ENCODE measurements around the gene NCEH1.

The NCEH1 gene

DNA sequence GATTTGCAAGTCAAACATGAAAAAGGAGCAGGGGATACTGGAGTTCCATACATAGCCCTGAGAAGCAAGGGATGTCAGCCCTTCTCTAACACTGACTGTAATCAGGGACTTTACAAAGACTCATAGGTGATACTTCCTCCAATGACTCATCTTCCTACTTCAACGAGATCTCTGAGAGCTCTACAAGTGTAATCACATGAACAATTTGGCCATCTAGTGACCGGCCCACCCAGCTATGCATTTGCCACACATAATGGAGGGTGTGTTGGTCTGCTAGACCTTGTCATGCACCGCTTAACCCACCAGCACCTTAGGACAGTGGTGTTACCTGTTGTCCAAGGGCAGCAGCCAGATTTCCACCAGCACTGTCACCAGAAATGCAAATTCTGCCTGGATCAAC is 75.3 kb downstream of the NCEH1 start:
- H3K27ac ChIP-seq (ENCODE audit: low read length): no peak overlapping the region
- H3K4me3 ChIP-seq (ENCODE audit: low read length): no peak overlapping the region
- no peaks in the 10 kb centered on the region for H3K9me3 ChIP-seq (ENCODE audit: insufficient read depth, low read depth, low read length)
- H3K36me3 ChIP-seq (ENCODE audit: insufficient read depth, low read depth, low read length): peaks cover 8% of the 10 kb centered on the region; the same call in 1 of the 2 replicates
- H3K9ac ChIP-seq (ENCODE audit: low read depth, low read length): no peak overlapping the region
- no peaks in the 10 kb centered on the region for H3K4me1 ChIP-seq (ENCODE audit: insufficient read depth, low read length)
- no peaks in the 10 kb centered on the region for H3K27me3 ChIP-seq (ENCODE audit: insufficient read depth, low read length)

DNA sequence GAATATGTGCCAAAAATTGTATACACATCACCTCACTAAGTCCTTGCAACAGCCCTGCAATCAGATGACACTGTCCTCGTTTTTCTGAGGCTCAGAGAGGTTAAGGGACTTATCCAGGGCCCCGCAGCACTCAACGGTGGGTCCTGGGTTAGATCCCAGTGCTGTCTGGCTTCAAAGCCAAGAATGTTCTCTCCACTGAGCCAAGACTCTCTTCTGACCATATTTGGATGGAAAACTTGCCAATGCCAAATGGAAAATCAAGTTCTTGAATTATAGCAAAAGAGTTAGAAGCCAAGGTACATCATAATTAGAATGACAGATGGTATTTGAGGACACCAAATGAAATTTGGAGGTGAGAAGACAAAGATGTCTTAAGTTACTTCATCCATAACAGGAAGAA is 75.9 kb downstream of the NCEH1 start:
- Histone ChIP-seq H3K27me3 (ENCODE audit: insufficient read depth, low read length) (no peaks in the 10 kb centered on the region), H3K36me3 (ENCODE audit: insufficient read depth, low read depth, low read length) (peaks cover 8% of the 10 kb centered on the region; the same call in 1 of the 2 replicates), H3K4me3 (ENCODE audit: low read length) (no peak overlapping the region), H3K9me3 (ENCODE audit: insufficient read depth, low read depth, low read length) (no peaks in the 10 kb centered on the region), H3K9ac (ENCODE audit: low read depth, low read length) (no peak overlapping the region), H3K4me1 (ENCODE audit: insufficient read depth, low read length) (no peaks in the 10 kb centered on the region), H3K27ac (ENCODE audit: low read length) (no peak overlapping the region)

DNA sequence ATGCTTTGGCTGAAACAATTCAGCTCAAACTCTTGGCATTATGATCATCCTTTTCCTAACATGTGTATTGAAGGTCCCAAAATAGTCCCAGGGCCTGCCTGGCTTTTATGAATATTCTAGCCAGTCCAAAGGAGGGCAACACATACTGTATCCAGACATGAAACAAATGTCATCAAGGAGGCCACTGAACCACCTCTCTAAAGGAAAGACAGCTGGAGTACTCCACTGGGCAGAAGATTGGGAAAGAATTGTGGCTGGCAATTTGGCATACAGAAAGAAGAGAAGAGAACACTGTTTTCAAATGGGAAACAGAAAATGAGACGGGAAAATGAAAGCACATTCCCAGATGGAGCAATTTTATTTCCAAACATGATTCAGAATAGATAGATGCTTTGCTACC is 80.6 kb downstream of the NCEH1 start:
- Histone ChIP-seq H3K36me3 (ENCODE audit: insufficient read depth, low read depth, low read length) (0 out of 2 replicates have a peak, but pooled peaks cover 5% of the 10 kb centered on the region), H3K9ac (ENCODE audit: low read depth, low read length) (no peak overlapping the region), H3K27ac (ENCODE audit: low read length) (no peak overlapping the region), H3K9me3 (ENCODE audit: insufficient read depth, low read depth, low read length) (no peaks in the 10 kb centered on the region), H3K27me3 (ENCODE audit: insufficient read depth, low read length) (no peaks in the 10 kb centered on the region), H3K4me1 (ENCODE audit: insufficient read depth, low read length) (no peaks in the 10 kb centered on the region), H3K4me3 (ENCODE audit: low read length) (no peak overlapping the region)

DNA sequence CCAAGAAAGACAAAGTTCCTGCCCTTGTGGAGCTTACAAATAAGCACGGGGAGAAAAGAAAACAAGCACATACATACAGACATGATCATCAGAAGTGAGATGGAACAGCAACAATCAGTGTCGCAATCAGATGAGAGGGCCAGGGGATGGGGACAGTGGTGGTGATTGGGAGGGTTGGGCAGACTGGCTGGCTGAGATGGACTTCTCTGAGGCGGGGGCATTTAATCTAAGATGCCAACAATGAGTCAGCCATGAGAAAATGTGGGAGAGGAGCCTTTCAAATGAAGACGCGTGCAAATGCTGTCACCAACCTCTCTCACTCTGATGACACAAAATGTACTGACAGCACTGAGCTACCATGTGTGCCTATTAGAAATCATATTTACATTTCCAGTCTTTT is 81.4 kb downstream of the NCEH1 start:
- Histone ChIP-seq H3K9me3 (ENCODE audit: insufficient read depth, low read depth, low read length) (no peaks in the 10 kb centered on the region), H3K36me3 (ENCODE audit: insufficient read depth, low read depth, low read length) (0 out of 2 replicates have a peak, but pooled peaks cover 1% of the 10 kb centered on the region), H3K9ac (ENCODE audit: low read depth, low read length) (no peak overlapping the region), H3K4me3 (ENCODE audit: low read length) (no peak overlapping the region), H3K4me1 (ENCODE audit: insufficient read depth, low read length) (no peaks in the 10 kb centered on the region), H3K27me3 (ENCODE audit: insufficient read depth, low read length) (no peaks in the 10 kb centered on the region), H3K27ac (ENCODE audit: low read length) (no peak overlapping the region)

DNA sequence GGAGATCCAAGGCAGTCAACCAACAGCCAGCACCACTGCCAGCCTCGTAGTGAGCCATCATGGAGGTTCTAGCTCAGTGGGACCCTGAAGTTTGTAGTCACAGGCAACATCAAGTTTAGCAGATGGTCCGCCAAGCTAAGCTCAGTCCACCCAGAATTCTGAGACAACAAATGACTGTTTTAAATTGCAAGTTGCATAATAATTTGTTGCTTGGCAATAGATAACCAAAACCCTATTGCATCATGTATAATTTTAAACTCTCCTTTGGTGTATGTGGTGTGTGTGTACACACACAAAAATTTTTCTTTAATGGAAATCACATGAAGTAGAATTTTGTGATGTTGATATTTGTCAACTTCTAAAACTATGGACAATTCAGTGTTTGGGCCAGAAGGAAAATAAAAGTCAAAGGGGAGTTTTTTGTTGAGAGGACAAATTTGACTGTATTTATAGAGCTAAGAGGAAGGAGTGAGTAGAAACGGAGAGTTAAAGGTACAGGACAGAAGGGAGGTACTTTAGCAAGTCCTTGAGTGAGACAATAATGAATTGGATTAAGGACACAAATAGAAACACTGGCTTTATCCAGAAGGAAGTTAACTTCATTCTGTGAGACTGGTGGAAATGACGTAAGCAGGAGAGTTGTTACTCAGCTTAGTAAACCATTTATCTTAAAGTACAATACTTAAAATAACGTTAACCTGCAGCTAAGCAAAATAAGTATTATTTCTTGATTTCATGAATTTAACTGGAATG is 83.6 kb downstream of the NCEH1 start:
- Histone ChIP-seq H3K36me3 (ENCODE audit: insufficient read depth, low read depth, low read length) (no peaks in the 10 kb centered on the region), H3K4me1 (ENCODE audit: insufficient read depth, low read length) (peaks cover 8% of the 10 kb centered on the region), H3K9me3 (ENCODE audit: insufficient read depth, low read depth, low read length) (no peaks in the 10 kb centered on the region), H3K4me3 (ENCODE audit: low read length) (no peak overlapping the region), H3K9ac (ENCODE audit: low read depth, low read length) (no peak overlapping the region), H3K27me3 (ENCODE audit: insufficient read depth, low read length) (no peaks in the 10 kb centered on the region), H3K27ac (ENCODE audit: low read length) (no peak overlapping the region)

DNA sequence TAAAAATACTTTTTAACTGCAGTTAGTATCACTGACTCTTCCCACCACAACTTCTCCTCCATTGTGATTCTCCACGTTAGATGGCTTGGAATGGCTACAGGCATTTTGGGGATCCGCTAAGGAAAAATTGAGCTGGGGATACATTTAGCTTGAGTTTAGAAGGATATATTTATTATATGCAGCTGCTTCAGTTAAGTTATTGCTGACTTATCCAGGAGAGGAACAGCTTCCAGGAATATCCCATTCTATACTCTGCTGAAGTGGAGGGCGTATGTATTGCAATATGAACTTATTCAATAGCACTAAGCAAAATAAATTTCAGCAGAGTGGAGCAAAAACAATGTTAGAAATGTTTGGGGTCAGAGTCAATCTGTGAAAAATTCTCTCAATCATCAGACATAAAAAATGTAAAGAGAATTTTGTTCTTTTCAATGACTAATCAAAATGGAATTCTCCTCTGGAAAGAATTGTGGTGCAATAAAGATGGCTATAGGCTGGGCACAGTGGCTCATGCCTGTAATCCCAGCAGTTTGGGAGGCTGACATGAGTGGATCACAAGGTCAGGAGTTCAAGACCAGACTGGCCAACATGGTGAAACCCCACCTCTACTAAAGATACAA is 84.7 kb downstream of the NCEH1 start:
- no peak overlapping the region for H3K9ac ChIP-seq (ENCODE audit: low read depth, low read length)
- no peak overlapping the region for H3K27ac ChIP-seq (ENCODE audit: low read length)
- no peaks in the 10 kb centered on the region for H3K36me3 ChIP-seq (ENCODE audit: insufficient read depth, low read depth, low read length)
- H3K9me3 ChIP-seq (ENCODE audit: insufficient read depth, low read depth, low read length): no peaks in the 10 kb centered on the region
- peaks cover 13% of the 10 kb centered on the region for H3K4me1 ChIP-seq (ENCODE audit: insufficient read depth, low read length)
- H3K4me3 ChIP-seq (ENCODE audit: low read length): no peak overlapping the region
- no peaks in the 10 kb centered on the region for H3K27me3 ChIP-seq (ENCODE audit: insufficient read depth, low read length)

DNA sequence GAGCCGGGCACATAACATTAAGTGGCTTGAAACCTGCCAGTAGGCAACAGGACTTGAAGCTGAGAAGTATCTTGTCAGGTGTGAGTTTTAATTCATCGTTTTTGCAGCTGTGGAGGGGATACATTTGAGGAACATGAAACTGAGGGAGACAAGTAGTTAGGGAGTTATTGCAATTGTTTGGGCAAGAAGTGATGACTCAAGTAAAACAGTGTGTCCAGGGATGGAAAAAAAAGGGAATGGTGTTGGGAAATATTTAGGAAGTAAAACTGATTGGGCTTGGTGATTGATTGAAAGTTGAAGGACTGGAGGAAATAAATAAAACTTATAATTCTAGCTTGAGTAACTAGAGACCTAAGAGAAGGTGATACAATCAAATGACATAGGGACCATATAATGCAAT is 85.5 kb downstream of the NCEH1 start:
- no peak overlapping the region for H3K27ac ChIP-seq (ENCODE audit: low read length)
- H3K9me3 ChIP-seq (ENCODE audit: insufficient read depth, low read depth, low read length): no peaks in the 10 kb centered on the region
- peaks cover 13% of the 10 kb centered on the region for H3K4me1 ChIP-seq (ENCODE audit: insufficient read depth, low read length)
- H3K4me3 ChIP-seq (ENCODE audit: low read length): no peak overlapping the region
- H3K27me3 ChIP-seq (ENCODE audit: insufficient read depth, low read length): no peaks in the 10 kb centered on the region
- H3K36me3 ChIP-seq (ENCODE audit: insufficient read depth, low read depth, low read length): no peaks in the 10 kb centered on the region
- H3K9ac ChIP-seq (ENCODE audit: low read depth, low read length): no peak overlapping the region

DNA sequence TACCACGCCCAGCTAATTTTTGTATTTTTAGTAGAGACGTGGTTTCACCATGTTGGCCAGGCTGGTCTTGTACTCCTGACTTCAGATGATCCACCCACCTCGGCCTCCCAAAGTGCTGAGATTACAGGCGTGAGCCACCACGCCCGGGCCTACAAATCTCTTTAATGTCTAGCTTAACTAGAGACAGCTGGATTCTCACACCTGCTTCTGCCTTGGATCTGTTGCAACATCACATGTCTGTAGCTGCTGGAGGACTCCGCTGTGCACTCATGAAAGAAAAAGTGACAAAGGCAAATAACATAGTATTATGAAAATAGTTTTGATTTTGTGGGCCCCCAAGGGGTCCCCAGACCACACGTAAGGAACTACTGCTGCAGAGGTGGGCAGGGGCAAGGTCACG is 85.9 kb downstream of the NCEH1 start:
- H3K4me1 ChIP-seq (ENCODE audit: insufficient read depth, low read length): peaks cover 13% of the 10 kb centered on the region
- H3K9ac ChIP-seq (ENCODE audit: low read depth, low read length): no peak overlapping the region
- H3K36me3 ChIP-seq (ENCODE audit: insufficient read depth, low read depth, low read length): no peaks in the 10 kb centered on the region
- H3K27ac ChIP-seq (ENCODE audit: low read length): no peak overlapping the region
- no peak overlapping the region for H3K4me3 ChIP-seq (ENCODE audit: low read length)
- no peaks in the 10 kb centered on the region for H3K27me3 ChIP-seq (ENCODE audit: insufficient read depth, low read length)
- H3K9me3 ChIP-seq (ENCODE audit: insufficient read depth, low read depth, low read length): no peaks in the 10 kb centered on the region

DNA sequence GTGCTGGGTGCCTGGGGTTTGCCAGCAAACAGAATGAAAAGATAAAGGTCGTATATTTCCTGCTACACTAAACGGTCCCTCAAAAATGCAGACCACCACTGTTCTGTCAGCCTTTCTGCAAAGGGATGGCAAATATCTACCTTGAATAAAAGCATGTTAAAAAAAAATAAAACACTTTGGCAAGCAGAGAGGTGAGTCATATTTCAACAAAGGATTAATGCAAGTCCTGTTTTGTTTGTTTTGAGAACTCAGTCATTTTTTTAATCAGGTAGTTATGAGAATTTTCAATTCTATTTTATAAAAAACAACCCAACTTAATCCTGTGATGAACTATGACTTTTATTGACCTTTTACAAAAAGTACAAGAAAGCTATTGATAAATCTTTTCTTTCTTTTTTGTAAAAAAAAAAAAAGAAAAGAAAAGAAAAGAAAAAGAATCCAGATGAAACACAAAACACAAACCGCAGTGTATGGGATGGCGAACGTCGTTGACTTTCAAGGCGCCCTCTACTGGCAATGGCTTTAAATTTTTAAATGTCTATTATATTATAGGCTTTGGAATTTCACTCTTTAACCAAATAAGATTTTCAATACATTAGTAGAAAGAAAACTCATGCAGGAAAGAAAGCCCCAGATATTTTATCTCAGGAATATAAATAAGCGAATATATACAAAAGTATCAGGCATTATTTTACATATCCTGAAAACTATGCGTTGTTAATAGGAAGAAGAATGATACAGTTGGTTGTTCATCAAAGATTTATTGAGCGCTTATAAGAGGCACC is 87.8 kb downstream of the NCEH1 start:
- H3K4me3 ChIP-seq (ENCODE audit: low read length): peak overlapping the region; percentile 3; the same call in 1 of the 2 replicates
- no peak overlapping the region for H3K9ac ChIP-seq (ENCODE audit: low read depth, low read length)
- H3K9me3 ChIP-seq (ENCODE audit: insufficient read depth, low read depth, low read length): no peaks in the 10 kb centered on the region
- H3K27ac ChIP-seq (ENCODE audit: low read length): no peak overlapping the region
- H3K27me3 ChIP-seq (ENCODE audit: insufficient read depth, low read length): no peaks in the 10 kb centered on the region
- no peaks in the 10 kb centered on the region for H3K36me3 ChIP-seq (ENCODE audit: insufficient read depth, low read depth, low read length)
- H3K4me1 ChIP-seq (ENCODE audit: insufficient read depth, low read length): peaks cover 13% of the 10 kb centered on the region

DNA sequence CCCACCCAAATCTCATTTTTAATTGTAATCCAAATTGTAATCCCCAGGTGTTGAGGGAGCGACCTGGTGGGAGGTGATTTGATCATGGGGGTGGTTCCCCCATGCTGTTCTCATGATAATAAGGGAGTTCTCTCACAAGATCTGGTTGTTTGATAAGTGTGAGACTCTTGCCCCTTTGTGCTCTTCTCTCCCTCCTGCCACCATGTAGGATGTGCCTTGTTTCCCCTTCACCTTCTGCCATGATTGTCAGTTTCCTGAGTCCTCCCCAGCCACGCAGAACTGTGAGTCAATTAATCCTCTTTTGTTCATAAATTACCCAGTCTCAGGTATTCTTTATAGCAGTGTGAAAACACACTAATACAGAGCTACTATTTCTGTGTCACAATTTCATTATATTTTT is 88.7 kb downstream of the NCEH1 start:
- peaks cover 13% of the 10 kb centered on the region for H3K4me1 ChIP-seq (ENCODE audit: insufficient read depth, low read length)
- no peak overlapping the region for H3K9ac ChIP-seq (ENCODE audit: low read depth, low read length)
- no peaks in the 10 kb centered on the region for H3K9me3 ChIP-seq (ENCODE audit: insufficient read depth, low read depth, low read length)
- peak overlapping the region; percentile 47 for H3K27ac ChIP-seq (ENCODE audit: low read length)
- H3K36me3 ChIP-seq (ENCODE audit: insufficient read depth, low read depth, low read length): no peaks in the 10 kb centered on the region
- no peak overlapping the region; the same call in 1 of the 2 replicates for H3K4me3 ChIP-seq (ENCODE audit: low read length)
- H3K27me3 ChIP-seq (ENCODE audit: insufficient read depth, low read length): no peaks in the 10 kb centered on the region

DNA sequence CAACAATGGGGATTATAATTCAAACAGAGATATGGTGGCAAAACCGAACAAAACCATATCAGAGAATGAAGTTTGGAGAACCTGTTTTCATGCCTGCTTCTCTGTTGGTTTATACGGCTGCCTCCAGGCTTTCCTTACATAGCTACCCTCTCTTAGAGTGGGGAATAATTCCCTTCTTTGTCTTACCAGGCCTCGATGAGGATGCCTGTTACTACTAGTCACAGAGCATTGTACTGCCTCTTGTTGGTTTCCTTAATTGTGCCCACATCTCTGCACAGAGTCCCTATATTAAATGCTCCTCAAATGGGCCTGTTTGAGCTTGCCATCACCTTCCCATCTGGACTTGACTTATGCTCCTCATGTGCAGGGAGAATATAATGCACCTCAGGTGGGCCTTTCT is 92.9 kb downstream of the NCEH1 start:
- Histone ChIP-seq H3K27me3 (ENCODE audit: insufficient read depth, low read length) (no peaks in the 10 kb centered on the region), H3K27ac (ENCODE audit: low read length) (no peak overlapping the region), H3K4me1 (ENCODE audit: insufficient read depth, low read length) (peaks cover 13% of the 10 kb centered on the region), H3K9me3 (ENCODE audit: insufficient read depth, low read depth, low read length) (no peaks in the 10 kb centered on the region), H3K9ac (ENCODE audit: low read depth, low read length) (no peak overlapping the region), H3K4me3 (ENCODE audit: low read length) (no peak overlapping the region), H3K36me3 (ENCODE audit: insufficient read depth, low read depth, low read length) (no peaks in the 10 kb centered on the region)
